Upper lobe of right lung (tissue), 1 donor: ENCODE data around the gene CYBA. TPM values are rescaled to one million over a fixed set of nuclear protein-coding genes. Genes with fewer than 3 reads are reported as not detected.

Experiments
- ATAC-seq: fragments of 200-7000 bp; cut with Tn5 transposase; one replicate; pipeline ENCODE4 v1.9.1; 2020; ENCODE audit warnings: mild to moderate bottlenecking, moderate library complexity
- DNase-seq: peaks from one replicate; pipeline ENCODE4 v3.0.0-alpha.2; 2020
- H3K27ac ChIP-seq: fragments of 200-600 bp; one replicate; pipeline ENCODE4 v1.8.0; 2022
- H3K27me3 ChIP-seq: fragments of 200-600 bp; one replicate; pipeline ENCODE4 v1.8.0; 2022; ENCODE audit warnings: mild to moderate bottlenecking
- H3K36me3 ChIP-seq: fragments of 200-600 bp; one replicate; pipeline ENCODE4 v1.8.0; 2022
- H3K4me1 ChIP-seq: fragments of 200-600 bp; one replicate; pipeline ENCODE4 v1.8.0; 2022
- H3K4me3 ChIP-seq: fragments of 200-600 bp; one replicate; pipeline ENCODE4 v1.8.0; 2022; ENCODE audit warnings: mild to moderate bottlenecking
- H3K9me3 ChIP-seq: fragments of 200-600 bp; one replicate; pipeline ENCODE4 v1.8.0; 2022
- intact Hi-C: fragments of 100-400 bp; cut with DNase I; formaldehyde crosslinking; loops from one replicate; pipeline ENCODE4 v1.11.0; 2022
- long read RNA-seq: library from polyadenylated mRNA; unstranded; transcript quantifications from one replicate; pipeline ENCODE4 v2.0.0, GENCODE V29; 2021
- total RNA-seq: library from RNA; stranded (reverse); fragmentation: NEBNext Ultra II Directional; extraction: Animal tissue kit (Norgen Biotek cat#: 25700); gene quantifications from one replicate; pipeline ENCODE4 v1.2.1, GENCODE V29; 2021
- TF ChIP-seq, protein P1 (sequence below): fragments of 200-600 bp; IDR thresholded peaks from one replicate; pipeline ENCODE4 v1.8.0; 2022; ENCODE audit warnings: antibody characterized with exemption
- donor health status: DM: no; HTN: yes; CAD: no; lungs with severe emphysema.

Gene CYBA
- 257 TPM for total RNA-seq
- long read RNA-seq, transcript CYBA-201 (6 exons, 797 nt): major isoform, 132 of 158 reads
- long read RNA-seq, partial matches to known transcripts: 8 of 158 reads
- long read RNA-seq, other reads (novel, unspliced or antisense): 17 of 158 reads

DNA sequence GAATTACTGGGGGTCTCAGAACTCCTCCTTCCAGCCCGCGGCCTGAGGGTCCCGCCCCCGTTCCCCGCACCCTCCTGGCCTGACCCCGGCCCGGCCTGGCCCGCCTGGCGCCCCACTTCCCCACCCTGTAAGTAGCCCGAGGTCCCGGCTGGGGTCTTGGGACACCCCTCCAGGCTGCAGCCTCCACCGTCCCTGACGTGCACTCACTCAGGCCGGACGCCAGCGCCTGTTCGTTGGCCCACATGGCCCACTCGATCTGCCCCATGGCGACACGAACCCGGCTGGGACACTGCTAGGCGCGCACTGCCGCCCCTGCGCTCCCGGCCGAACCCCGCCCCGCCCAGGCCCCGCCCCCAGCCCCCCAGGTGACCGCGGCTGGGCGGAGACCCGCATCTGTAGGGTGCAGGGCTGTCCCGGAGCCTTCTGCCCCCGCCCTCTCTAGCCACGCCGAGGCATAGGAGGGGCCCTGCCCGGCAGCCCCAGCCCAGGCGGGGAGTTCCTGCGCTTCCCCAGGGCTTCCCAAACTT is at the start of gene CYBA:
CYBA (minus strand) TSS at position 305 of the 527 bp plus-strand sequence; CDS start at position 265, 40 bp downstream.
- Histone ChIP-seq H3K9me3 (no peaks in the 10 kb centered on the region), H3K4me1 (peaks cover 21% of the 10 kb centered on the region), H3K27me3 (no peaks in the 10 kb centered on the region), H3K36me3 (peaks cover 16% of the 10 kb centered on the region), H3K4me3 (peak within 1 kb of the TSS; percentile 78), H3K27ac (peak within 1 kb of the TSS; percentile 84)
- ATAC-seq (peak; percentile 86), DNase-seq (peak; percentile 89)
- TF ChIP-seq, protein P1, sequence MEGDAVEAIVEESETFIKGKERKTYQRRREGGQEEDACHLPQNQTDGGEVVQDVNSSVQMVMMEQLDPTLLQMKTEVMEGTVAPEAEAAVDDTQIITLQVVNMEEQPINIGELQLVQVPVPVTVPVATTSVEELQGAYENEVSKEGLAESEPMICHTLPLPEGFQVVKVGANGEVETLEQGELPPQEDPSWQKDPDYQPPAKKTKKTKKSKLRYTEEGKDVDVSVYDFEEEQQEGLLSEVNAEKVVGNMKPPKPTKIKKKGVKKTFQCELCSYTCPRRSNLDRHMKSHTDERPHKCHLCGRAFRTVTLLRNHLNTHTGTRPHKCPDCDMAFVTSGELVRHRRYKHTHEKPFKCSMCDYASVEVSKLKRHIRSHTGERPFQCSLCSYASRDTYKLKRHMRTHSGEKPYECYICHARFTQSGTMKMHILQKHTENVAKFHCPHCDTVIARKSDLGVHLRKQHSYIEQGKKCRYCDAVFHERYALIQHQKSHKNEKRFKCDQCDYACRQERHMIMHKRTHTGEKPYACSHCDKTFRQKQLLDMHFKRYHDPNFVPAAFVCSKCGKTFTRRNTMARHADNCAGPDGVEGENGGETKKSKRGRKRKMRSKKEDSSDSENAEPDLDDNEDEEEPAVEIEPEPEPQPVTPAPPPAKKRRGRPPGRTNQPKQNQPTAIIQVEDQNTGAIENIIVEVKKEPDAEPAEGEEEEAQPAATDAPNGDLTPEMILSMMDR: no peak
- intact Hi-C loops: no loop called here

DNA sequence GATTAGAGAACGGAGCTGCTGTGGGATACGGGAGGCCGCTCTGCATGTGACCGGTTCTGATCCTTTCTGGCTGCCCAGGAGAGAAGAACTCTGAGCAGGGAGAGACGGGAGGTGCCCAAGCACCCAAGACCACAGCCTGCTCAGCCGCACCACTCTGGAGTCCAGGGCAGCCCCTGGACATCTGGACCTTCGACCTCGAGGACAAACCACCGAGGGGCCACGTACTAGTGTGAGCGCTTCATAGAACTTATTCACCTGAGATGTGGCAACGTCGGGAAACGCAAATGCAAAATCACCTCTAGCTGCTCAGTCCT is 49.4 kb upstream of the CYBA start:
- H3K4me1 ChIP-seq: peaks cover 51% of the 10 kb centered on the region
- peak overlapping the region; percentile 99 for H3K4me3 ChIP-seq
- no peaks in the 10 kb centered on the region for H3K27me3 ChIP-seq
- ATAC-seq (no peak), DNase-seq (no peak)
- no peaks in the 10 kb centered on the region for H3K9me3 ChIP-seq
- intact Hi-C loops: no loop called here
- H3K27ac ChIP-seq: peak overlapping the region; percentile 84
- H3K36me3 ChIP-seq: peaks cover 36% of the 10 kb centered on the region
- TF ChIP-seq, protein P1: no peak

DNA sequence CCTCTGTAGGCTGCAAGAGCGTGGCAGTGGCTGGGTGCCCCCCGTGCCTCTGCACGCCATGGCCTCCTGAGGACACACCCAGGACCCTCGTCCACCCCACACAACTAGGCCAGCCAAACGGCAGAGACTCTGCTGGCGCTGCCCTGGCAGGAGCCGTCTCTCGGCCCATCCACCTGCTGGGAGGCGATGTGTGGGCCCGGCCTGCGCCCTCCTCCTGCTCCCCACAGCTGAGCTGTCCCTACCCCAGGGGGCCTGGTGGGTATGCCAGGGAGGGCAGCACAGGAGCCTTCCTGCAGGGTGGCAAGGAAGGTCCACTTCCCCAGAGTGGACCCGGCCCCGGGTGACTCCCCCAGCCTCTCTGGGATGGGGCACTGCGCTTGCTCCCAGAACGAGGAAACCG is 48.3 kb upstream of the CYBA start:
- no peak overlapping the region for H3K4me3 ChIP-seq
- H3K36me3 ChIP-seq: peaks cover 36% of the 10 kb centered on the region
- peaks cover 41% of the 10 kb centered on the region for H3K4me1 ChIP-seq
- TF ChIP-seq, protein P1: no peak
- H3K27ac ChIP-seq: no peak overlapping the region
- DNase-seq (no peak), ATAC-seq (no peak)
- H3K27me3 ChIP-seq: no peaks in the 10 kb centered on the region
- H3K9me3 ChIP-seq: no peaks in the 10 kb centered on the region
- intact Hi-C loops: no loop called here

DNA sequence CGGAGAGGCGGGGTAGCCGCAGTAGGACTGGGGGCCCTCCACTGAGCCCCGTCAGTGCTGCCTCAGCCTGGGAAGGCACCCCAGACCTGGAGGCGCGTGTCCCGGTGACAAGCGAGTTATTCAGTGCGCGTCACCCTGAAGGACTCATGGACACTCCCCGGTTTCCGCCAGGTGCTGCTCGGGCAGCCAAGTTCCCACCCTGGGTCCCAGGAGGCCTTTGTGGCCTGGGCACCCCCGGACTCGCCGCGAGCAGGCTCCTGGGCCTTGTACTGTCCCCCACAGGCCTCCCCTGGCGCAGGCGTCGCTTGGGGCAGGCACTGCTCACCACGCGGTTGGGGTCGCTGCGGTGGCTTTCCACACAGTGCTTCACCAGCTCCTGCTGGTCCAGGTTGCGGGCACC is 47.8 kb upstream of the CYBA start:
- DNase-seq (no peak), ATAC-seq (no peak)
- Histone ChIP-seq H3K36me3 (peaks cover 36% of the 10 kb centered on the region), H3K27ac (no peak overlapping the region), H3K4me3 (no peak overlapping the region), H3K4me1 (peaks cover 35% of the 10 kb centered on the region), H3K9me3 (no peaks in the 10 kb centered on the region), H3K27me3 (no peaks in the 10 kb centered on the region)
- TF ChIP-seq, protein P1: no peak
- intact Hi-C loops: no loop called here

DNA sequence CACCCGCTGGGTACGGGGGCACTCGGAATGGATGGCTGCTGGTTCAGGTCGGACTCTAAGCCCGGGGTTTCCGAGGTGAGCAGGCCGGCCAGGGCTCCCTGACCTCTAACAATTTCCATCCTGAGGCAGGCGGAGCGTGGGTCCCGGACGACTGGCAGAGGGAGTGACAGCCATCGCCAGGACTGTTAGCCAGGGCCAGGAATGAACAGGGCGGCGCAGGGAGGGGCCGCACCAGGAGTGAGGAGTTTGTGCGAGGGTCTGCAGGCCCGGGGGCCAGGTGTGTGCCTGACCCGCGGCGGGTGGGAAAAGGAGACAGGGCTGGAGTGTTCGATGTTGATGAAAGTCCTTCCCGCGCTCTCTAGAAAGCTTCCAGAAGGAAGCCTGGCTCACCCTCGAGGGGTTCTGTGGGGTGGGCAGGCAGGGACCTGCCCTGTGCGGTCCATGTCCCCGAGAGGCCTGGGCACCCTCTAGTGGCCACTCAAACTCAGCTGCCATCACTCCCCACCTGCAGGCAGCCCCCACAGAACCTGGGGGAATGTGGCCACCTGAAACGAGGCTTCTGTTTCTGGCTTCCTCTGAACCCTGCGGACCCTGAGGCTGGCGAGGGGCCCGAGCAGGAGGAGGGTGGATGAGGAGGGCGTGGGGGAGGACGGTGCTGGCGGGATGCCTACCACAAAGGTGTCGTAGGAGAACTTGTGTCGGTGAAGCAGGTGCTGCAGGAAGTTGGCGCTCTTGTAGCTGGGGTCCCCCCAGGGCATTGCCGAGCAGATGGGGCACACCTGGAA is 47.2 kb upstream of the CYBA start:
- peaks cover 36% of the 10 kb centered on the region for H3K36me3 ChIP-seq
- intact Hi-C loops: no loop called here
- DNase-seq: no peak
- H3K4me1 ChIP-seq: peaks cover 33% of the 10 kb centered on the region
- ATAC-seq: no peak
- H3K9me3 ChIP-seq: no peaks in the 10 kb centered on the region
- TF ChIP-seq, protein P1: no peak
- no peak overlapping the region for H3K27ac ChIP-seq
- H3K27me3 ChIP-seq: no peaks in the 10 kb centered on the region
- no peak overlapping the region for H3K4me3 ChIP-seq
